SK-N-MC (cell line): ENCODE data around the gene NCBP3.

ENCODE experiments used
- EZH2 ChIP-seq: fragments of 200-600 bp; sonication (generic); IDR thresholded peaks from one replicate; pipeline ENCODE4 v1.6.1; 2017; ENCODE audit warnings: antibody characterized with exemption
- FOXP2 ChIP-seq: optimal IDR thresholded peaks from 2 replicates; pipeline ENCODE3; 2011; ENCODE audit warnings: mild to moderate bottlenecking, moderate library complexity; ENCODE audit not compliant: insufficient read depth; ENCODE audit errors: extremely low read length, control extremely low read depth
- POLR2AphosphoS5 ChIP-seq: IDR thresholded peaks from 2 replicates; pipeline ENCODE4 v1.6.1; 2012; ENCODE audit warnings: mild to moderate bottlenecking, low read depth, low read length, borderline replicate concordance

DNA sequence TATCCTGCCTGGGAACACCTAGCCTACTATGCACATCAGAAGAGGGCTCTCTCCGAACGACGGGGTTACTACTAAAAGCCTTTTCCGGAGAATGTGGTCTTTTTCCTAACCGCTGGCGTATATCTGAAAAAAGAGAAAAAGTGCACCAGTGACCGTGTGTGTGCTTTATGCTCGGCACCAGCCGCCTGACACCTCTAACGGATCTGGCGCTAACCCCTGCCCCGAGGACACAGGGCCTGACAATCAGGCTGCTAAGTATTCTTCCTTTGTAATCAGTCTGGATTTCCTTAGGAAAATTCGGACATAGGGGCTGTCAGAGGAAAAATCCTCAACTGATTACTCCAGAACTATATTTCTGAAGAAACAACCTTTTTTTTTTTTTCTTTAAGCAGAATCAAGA lies 31.7 kb downstream of the NCBP3 start:
- TF ChIP-seq EZH2 (no peak), POLR2AphosphoS5 (no peak), FOXP2 (no peak)
